NCI-H748 treated with DMSO at 0.1 percent for 48 hours (cell line): ENCODE data around the gene BCAS3.

Experiments used
- DNase-seq: peaks from one replicate; lab custom pipeline; 2025; lab: John Stamatoyannopoulos, UW

BCAS3 gene

GRCh38 chr17:60675997-60676396 is 1.7 kb upstream of the BCAS3 start:
- DNase-seq, result no peak

GRCh38 chr17:60676758-60677307 is 818 bp upstream of the BCAS3 start:
- no peak for DNase-seq

- no peak for DNase-seq
Observed at GRCh38 chr17:60678118-60678444, 430 bp downstream of the BCAS3 start.

- no peak for DNase-seq
Observed at GRCh38 chr17:60679287-60679686, 1.6 kb downstream of the BCAS3 start.

- no peak for DNase-seq
Observed at GRCh38 chr17:60680754-60681153, 3.1 kb downstream of the BCAS3 start.

- no peak for DNase-seq
Observed at GRCh38 chr17:60685437-60685836, 7.8 kb downstream of the BCAS3 start.

- DNase-seq, result no peak
Observed at GRCh38 chr17:60695960-60696359, 18.3 kb downstream of the BCAS3 start.

- DNase-seq, result no peak
Observed at GRCh38 chr17:60699090-60699489, 21.4 kb downstream of the BCAS3 start.

- DNase-seq, result no peak
Observed at GRCh38 chr17:60704170-60704569, 26.5 kb downstream of the BCAS3 start.

- no peak for DNase-seq
Observed at GRCh38 chr17:60712675-60713074, 35.0 kb downstream of the BCAS3 start.

- DNase-seq, result no peak
Observed at GRCh38 chr17:60713608-60714007, 36.0 kb downstream of the BCAS3 start.

- DNase-seq, result no peak
Observed at GRCh38 chr17:60716766-60717165, 39.1 kb downstream of the BCAS3 start.

- DNase-seq, result no peak
Observed at GRCh38 chr17:60717814-60718213, 40.2 kb downstream of the BCAS3 start.

- DNase-seq, result peak; percentile 47
Observed at GRCh38 chr17:60720763-60721531, 43.3 kb downstream of the BCAS3 start.

GRCh38 chr17:60724647-60725046 is 47.0 kb downstream of the BCAS3 start:
- no peak for DNase-seq

GRCh38 chr17:60729854-60730253 is 52.2 kb downstream of the BCAS3 start:
- DNase-seq, result no peak

- no peak for DNase-seq
Observed at GRCh38 chr17:60730273-60730672, 52.6 kb downstream of the BCAS3 start.

GRCh38 chr17:60738287-60738686 is 60.6 kb downstream of the BCAS3 start:
- no peak for DNase-seq

- DNase-seq, result no peak
Observed at GRCh38 chr17:60740584-60740983, 62.9 kb downstream of the BCAS3 start.

- no peak for DNase-seq
Observed at GRCh38 chr17:60741031-60741430, 63.4 kb downstream of the BCAS3 start.

GRCh38 chr17:60743282-60743681 is 65.6 kb downstream of the BCAS3 start:
- DNase-seq, result no peak

- DNase-seq, result peak; percentile 47
Observed at GRCh38 chr17:60743799-60744198, 66.1 kb downstream of the BCAS3 start.

GRCh38 chr17:60744355-60744966 is 66.8 kb downstream of the BCAS3 start:
- DNase-seq, result no peak

- DNase-seq, result no peak
Observed at GRCh38 chr17:60745544-60745943, 67.9 kb downstream of the BCAS3 start.
